ENCODE measurements around the gene SPDYC.

The SPDYC gene

GRCh38 chr11:65170058-65170534 lies at the start of gene SPDYC:
Gene SPDYC, plus strand, starts transcription at chr11:65170233. Its CDS starts 1,125 bp downstream, at chr11:65171358.
- no peak for DNase-seq

- no peak for DNase-seq
Measured at GRCh38 chr11:65120831-65121230, 49.2 kb upstream of the SPDYC start.

GRCh38 chr11:65121447-65121864 lies 48.6 kb upstream of the SPDYC start:
- no peak for DNase-seq

- peak; percentile 99 for DNase-seq
Measured at GRCh38 chr11:65121865-65122696, 48.0 kb upstream of the SPDYC start, which contains the start of the genes FAU and MRPL49. Gene FAU, minus strand, starts transcription at chr11:65122134. Its CDS starts 321 bp downstream, at chr11:65121813. Gene MRPL49, plus strand, starts transcription at chr11:65122321. Its CDS starts 26 bp downstream, at chr11:65122347.

- DNase-seq, result no peak
Measured at GRCh38 chr11:65124480-65125196, 45.4 kb upstream of the SPDYC start.

GRCh38 chr11:65125197-65126056 lies 44.6 kb upstream of the SPDYC start:
- no peak for DNase-seq

- DNase-seq, result no peak
Measured at GRCh38 chr11:65126624-65127274, 43.3 kb upstream of the SPDYC start.

- no peak for DNase-seq
Measured at GRCh38 chr11:65127473-65128181, 42.4 kb upstream of the SPDYC start.

- no peak for DNase-seq
Measured at GRCh38 chr11:65128182-65129145, 41.6 kb upstream of the SPDYC start.

- DNase-seq, result no peak
Measured at GRCh38 chr11:65129649-65130441, 40.2 kb upstream of the SPDYC start.

- no peak for DNase-seq
Measured at GRCh38 chr11:65130631-65131416, 39.2 kb upstream of the SPDYC start.

- DNase-seq, result no peak
Measured at GRCh38 chr11:65131417-65131776, 38.6 kb upstream of the SPDYC start.

GRCh38 chr11:65131895-65132237 lies 38.2 kb upstream of the SPDYC start:
- DNase-seq, result no peak

- DNase-seq, result no peak
Measured at GRCh38 chr11:65132238-65132987, 37.6 kb upstream of the SPDYC start.

GRCh38 chr11:65132988-65133700 lies 36.9 kb upstream of the SPDYC start:
- no peak for DNase-seq

- no peak for DNase-seq
Measured at GRCh38 chr11:65133724-65134123, 36.3 kb upstream of the SPDYC start.

- peak; percentile 84 for DNase-seq
Measured at GRCh38 chr11:65134240-65134951, 35.6 kb upstream of the SPDYC start, which contains the start of gene SYVN1. Gene SYVN1, minus strand, starts transcription at chr11:65134519. Its CDS starts 918 bp downstream, at chr11:65133601.
